ENCODE results near the gene ZC3HAV1.
"Not testable (repeated sequence)": the region's sequence is repeated elsewhere in the genome, so short reads cannot be mapped to it uniquely, and the experiment has no call there.

The ZC3HAV1 gene

GRCh38 chr7:139058943-139059342, 50.6 kb downstream of the ZC3HAV1 start:
- no peak overlapping the region for H3K27ac ChIP-seq (ENCODE audit: low read depth, low read length)
- no peaks in the 10 kb centered on the region for H3K27me3 ChIP-seq (ENCODE audit: insufficient read depth, low read length)
- no peak overlapping the region for H2BK120ac ChIP-seq (ENCODE audit: insufficient read depth, low read length, poor library complexity)
- no peak overlapping the region for H3K4me3 ChIP-seq (ENCODE audit: low read depth, low read length)
- H3K36me3 ChIP-seq (ENCODE audit: control insufficient read depth in 1 of 2, insufficient read depth in 2 of 2, low read length in 2 of 2): peaks cover 0 to 2% of the 10 kb centered on the region in 2 experiments
- no peak overlapping the region for H3K9ac ChIP-seq (ENCODE audit: low read length)
- no peaks in the 10 kb centered on the region for H3K4me1 ChIP-seq (ENCODE audit: control insufficient read depth in 1 of 2, insufficient read depth in 2 of 2, low read length in 2 of 2)
- H3K4me2 ChIP-seq (ENCODE audit: low read length): no peak overlapping the region
- H3K79me1 ChIP-seq (ENCODE audit: low read length): no peaks in the 10 kb centered on the region
- no peak overlapping the region for H2AFZ ChIP-seq (ENCODE audit: insufficient read depth, low read length, poor library complexity)
- no peak overlapping the region for H4K91ac ChIP-seq (ENCODE audit: low read depth, low read length)
- H3K79me2 ChIP-seq (ENCODE audit: control insufficient read depth, insufficient read depth, low read length, poor library complexity): no peaks in the 10 kb centered on the region
- no peak for DNase-seq
- H2BK12ac ChIP-seq (ENCODE audit: low read length): no peak overlapping the region
- no peak overlapping the region for H3K23ac ChIP-seq (ENCODE audit: low read length)
- no peak overlapping the region for H2AK5ac ChIP-seq (ENCODE audit: low read length)
- WGBS (ENCODE audit: extremely low coverage, insufficient coverage, insufficient read length): no CpG with 5 or more reads among the region's 5 CpGs
- H4K12ac ChIP-seq (ENCODE audit: low read depth, low read length): no peak overlapping the region
- no peak overlapping the region for H2BK5ac ChIP-seq (ENCODE audit: low read depth, low read length, poor library complexity)
- H4K8ac ChIP-seq (ENCODE audit: low read depth, low read length): no peak overlapping the region
- no peaks in the 10 kb centered on the region for H3K9me3 ChIP-seq (ENCODE audit: insufficient read depth, low read depth, low read length)
- no peak overlapping the region for H3K14ac ChIP-seq (ENCODE audit: low read length)
- no peak overlapping the region for H3K4ac ChIP-seq (ENCODE audit: low read depth, low read length)
- H3K18ac ChIP-seq (ENCODE audit: low read length): no peak overlapping the region

GRCh38 chr7:139055674-139056073, 53.8 kb downstream of the ZC3HAV1 start:
- no peak overlapping the region for H3K4ac ChIP-seq (ENCODE audit: low read depth, low read length)
- no peak overlapping the region for H3K14ac ChIP-seq (ENCODE audit: low read length)
- H3K9ac ChIP-seq (ENCODE audit: low read length): no peak overlapping the region
- H3K4me2 ChIP-seq (ENCODE audit: low read length): no peak overlapping the region
- no peak overlapping the region for H4K12ac ChIP-seq (ENCODE audit: low read depth, low read length)
- H3K79me2 ChIP-seq (ENCODE audit: control insufficient read depth, insufficient read depth, low read length, poor library complexity): no peaks in the 10 kb centered on the region
- no peak overlapping the region for H3K23ac ChIP-seq (ENCODE audit: low read length)
- no peak overlapping the region for H2BK120ac ChIP-seq (ENCODE audit: insufficient read depth, low read length, poor library complexity)
- no peaks in the 10 kb centered on the region for H3K4me1 ChIP-seq (ENCODE audit: control insufficient read depth in 1 of 2, insufficient read depth in 2 of 2, low read length in 2 of 2)
- no peaks in the 10 kb centered on the region for H3K9me3 ChIP-seq (ENCODE audit: insufficient read depth, low read depth, low read length)
- no peak overlapping the region for H4K8ac ChIP-seq (ENCODE audit: low read depth, low read length)
- H2BK5ac ChIP-seq (ENCODE audit: low read depth, low read length, poor library complexity): no peak overlapping the region
- no peak overlapping the region for H4K91ac ChIP-seq (ENCODE audit: low read depth, low read length)
- H2AFZ ChIP-seq (ENCODE audit: insufficient read depth, low read length, poor library complexity): no peak overlapping the region
- WGBS (ENCODE audit: extremely low coverage, insufficient coverage, insufficient read length): no CpG with 5 or more reads among the region's 1 CpG
- H3K18ac ChIP-seq (ENCODE audit: low read length): no peak overlapping the region
- peaks cover 2 to 4% of the 10 kb centered on the region in 2 experiments for H3K36me3 ChIP-seq (ENCODE audit: control insufficient read depth in 1 of 2, insufficient read depth in 2 of 2, low read length in 2 of 2)
- no peak overlapping the region for H3K4me3 ChIP-seq (ENCODE audit: low read depth, low read length)
- no peaks in the 10 kb centered on the region for H3K79me1 ChIP-seq (ENCODE audit: low read length)
- no peak for DNase-seq
- H2AK5ac ChIP-seq (ENCODE audit: low read length): no peak overlapping the region
- no peak overlapping the region for H3K27ac ChIP-seq (ENCODE audit: low read depth, low read length)
- H3K27me3 ChIP-seq (ENCODE audit: insufficient read depth, low read length): no peaks in the 10 kb centered on the region
- no peak overlapping the region for H2BK12ac ChIP-seq (ENCODE audit: low read length)

GRCh38 chr7:139054656-139055055, 54.9 kb downstream of the ZC3HAV1 start:
- H2BK5ac ChIP-seq (ENCODE audit: low read depth, low read length, poor library complexity); H2BK12ac ChIP-seq (ENCODE audit: low read length); H3K4me3 ChIP-seq (ENCODE audit: low read depth, low read length); H3K9me3 ChIP-seq (ENCODE audit: insufficient read depth, low read depth, low read length); H3K9ac ChIP-seq (ENCODE audit: low read length); H3K18ac ChIP-seq (ENCODE audit: low read length); H4K91ac ChIP-seq (ENCODE audit: low read depth, low read length); H4K8ac ChIP-seq (ENCODE audit: low read depth, low read length); H3K27me3 ChIP-seq (ENCODE audit: insufficient read depth, low read length); H3K14ac ChIP-seq (ENCODE audit: low read length); H2AFZ ChIP-seq (ENCODE audit: insufficient read depth, low read length, poor library complexity); H3K4me2 ChIP-seq (ENCODE audit: low read length); H4K12ac ChIP-seq (ENCODE audit: low read depth, low read length); H3K36me3 ChIP-seq (ENCODE audit: control insufficient read depth in 1 of 2, insufficient read depth in 2 of 2, low read length in 2 of 2); H3K4ac ChIP-seq (ENCODE audit: low read depth, low read length); H3K27ac ChIP-seq (ENCODE audit: low read depth, low read length); H2AK5ac ChIP-seq (ENCODE audit: low read length); H2BK120ac ChIP-seq (ENCODE audit: insufficient read depth, low read length, poor library complexity); H3K23ac ChIP-seq (ENCODE audit: low read length); H3K4me1 ChIP-seq (ENCODE audit: control insufficient read depth in 1 of 2, insufficient read depth in 2 of 2, low read length in 2 of 2); H3K79me2 ChIP-seq (ENCODE audit: control insufficient read depth, insufficient read depth, low read length, poor library complexity); DNase-seq; H3K79me1 ChIP-seq (ENCODE audit: low read length): not testable (repeated sequence)
- WGBS (ENCODE audit: extremely low coverage, insufficient coverage, insufficient read length): no CpG with 5 or more reads among the region's 14 CpGs

- Histone ChIP-seq H3K4me3 (ENCODE audit: low read depth, low read length) (no peak overlapping the region), H3K79me2 (ENCODE audit: control insufficient read depth, insufficient read depth, low read length, poor library complexity) (no peaks in the 10 kb centered on the region), H2BK120ac (ENCODE audit: insufficient read depth, low read length, poor library complexity) (no peak overlapping the region), H2BK5ac (ENCODE audit: low read depth, low read length, poor library complexity) (no peak overlapping the region), H3K9ac (ENCODE audit: low read length) (no peak overlapping the region), H3K4me2 (ENCODE audit: low read length) (no peak overlapping the region), H3K27me3 (ENCODE audit: insufficient read depth, low read length) (no peaks in the 10 kb centered on the region), H3K23ac (ENCODE audit: low read length) (no peak overlapping the region), H3K4me1 (ENCODE audit: control insufficient read depth in 1 of 2, insufficient read depth in 2 of 2, low read length in 2 of 2) (no peaks in the 10 kb centered on the region), H3K9me3 (ENCODE audit: insufficient read depth, low read depth, low read length) (no peaks in the 10 kb centered on the region), H4K91ac (ENCODE audit: low read depth, low read length) (no peak overlapping the region), H3K18ac (ENCODE audit: low read length) (no peak overlapping the region), H2AK5ac (ENCODE audit: low read length) (no peak overlapping the region), H3K4ac (ENCODE audit: low read depth, low read length) (no peak overlapping the region), H2AFZ (ENCODE audit: insufficient read depth, low read length, poor library complexity) (no peak overlapping the region), H3K27ac (ENCODE audit: low read depth, low read length) (no peak overlapping the region), H2BK12ac (ENCODE audit: low read length) (no peak overlapping the region), H3K79me1 (ENCODE audit: low read length) (no peaks in the 10 kb centered on the region), H4K12ac (ENCODE audit: low read depth, low read length) (no peak overlapping the region), H3K14ac (ENCODE audit: low read length) (no peak overlapping the region), H4K8ac (ENCODE audit: low read depth, low read length) (no peak overlapping the region), H3K36me3 (ENCODE audit: control insufficient read depth in 1 of 2, insufficient read depth in 2 of 2, low read length in 2 of 2) (peaks cover 2 to 4% of the 10 kb centered on the region in 2 experiments)
- WGBS (ENCODE audit: extremely low coverage, insufficient coverage, insufficient read length): no CpG with 5 or more reads among the region's 2 CpGs
- DNase-seq: no peak
Measured at GRCh38 chr7:139054101-139054500, 55.4 kb downstream of the ZC3HAV1 start.

Measured in trophoblast cell (in vitro differentiated cells and primary cell).